ENCODE results near the gene KLC1. TPM values are rescaled to one million over a fixed set of nuclear protein-coding genes. Genes with fewer than 3 reads are reported as not detected.
A peak's percentile ranks its signal among the peaks of the same experiment; 100 is the strongest.
"Not testable (repeated sequence)": the region's sequence is repeated elsewhere in the genome, so short reads cannot be mapped to it uniquely, and the experiment has no call there.

Gene KLC1
- total RNA-seq, 1 donor from 2014 or later = 975 TPM

GRCh38 chr14:103606963-103607668, 21.9 kb upstream of the KLC1 start:
- Mint-ChIP-seq H3K4me3 (ENCODE audit: unreplicated experiment) (peak overlapping the region; percentile 88), H3K9me3 (ENCODE audit: unreplicated experiment) (peaks cover 27% of the 10 kb centered on the region), H3K4me1 (ENCODE audit: low read depth, unreplicated experiment) (peaks cover 28% of the 10 kb centered on the region), H3K27ac (ENCODE audit: unreplicated experiment) (peak overlapping the region; percentile 99), H3K27me3 (ENCODE audit: unreplicated experiment) (peaks cover 20% of the 10 kb centered on the region), H3K36me3 (ENCODE audit: unreplicated experiment) (peaks cover 15% of the 10 kb centered on the region)
- DNase-seq = peak; percentile 72
- TF ChIP-seq, protein P1, sequence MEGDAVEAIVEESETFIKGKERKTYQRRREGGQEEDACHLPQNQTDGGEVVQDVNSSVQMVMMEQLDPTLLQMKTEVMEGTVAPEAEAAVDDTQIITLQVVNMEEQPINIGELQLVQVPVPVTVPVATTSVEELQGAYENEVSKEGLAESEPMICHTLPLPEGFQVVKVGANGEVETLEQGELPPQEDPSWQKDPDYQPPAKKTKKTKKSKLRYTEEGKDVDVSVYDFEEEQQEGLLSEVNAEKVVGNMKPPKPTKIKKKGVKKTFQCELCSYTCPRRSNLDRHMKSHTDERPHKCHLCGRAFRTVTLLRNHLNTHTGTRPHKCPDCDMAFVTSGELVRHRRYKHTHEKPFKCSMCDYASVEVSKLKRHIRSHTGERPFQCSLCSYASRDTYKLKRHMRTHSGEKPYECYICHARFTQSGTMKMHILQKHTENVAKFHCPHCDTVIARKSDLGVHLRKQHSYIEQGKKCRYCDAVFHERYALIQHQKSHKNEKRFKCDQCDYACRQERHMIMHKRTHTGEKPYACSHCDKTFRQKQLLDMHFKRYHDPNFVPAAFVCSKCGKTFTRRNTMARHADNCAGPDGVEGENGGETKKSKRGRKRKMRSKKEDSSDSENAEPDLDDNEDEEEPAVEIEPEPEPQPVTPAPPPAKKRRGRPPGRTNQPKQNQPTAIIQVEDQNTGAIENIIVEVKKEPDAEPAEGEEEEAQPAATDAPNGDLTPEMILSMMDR (IDR thresholded peaks at IDR 0.05; ENCODE audit: partially characterized antibody, unreplicated experiment) = no peak

DNA sequence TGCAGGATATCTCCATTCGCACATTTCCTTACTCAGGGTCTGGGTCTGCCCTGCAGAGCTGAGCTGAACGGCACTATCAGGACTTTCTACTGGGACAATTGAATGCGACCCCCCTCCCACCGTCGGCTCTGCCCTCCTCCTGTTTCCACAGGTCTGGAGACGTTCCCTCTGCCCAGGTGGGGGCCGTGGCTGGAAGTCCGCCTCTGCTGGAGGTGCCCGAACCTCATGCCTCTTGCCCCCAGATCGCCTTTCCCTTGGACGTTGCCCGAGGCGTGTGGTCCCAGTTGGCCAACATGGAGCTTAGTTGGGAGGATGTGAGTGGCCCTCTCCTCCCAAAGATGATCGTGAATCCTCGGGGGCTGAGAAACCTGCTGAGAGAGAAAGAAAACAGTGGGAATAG, 21.2 kb upstream of the KLC1 start:
- peaks cover 28% of the 10 kb centered on the region for H3K9me3 Mint-ChIP-seq (ENCODE audit: unreplicated experiment)
- H3K4me1 Mint-ChIP-seq (ENCODE audit: low read depth, unreplicated experiment) = peaks cover 28% of the 10 kb centered on the region
- H3K27me3 Mint-ChIP-seq (ENCODE audit: unreplicated experiment) = peaks cover 20% of the 10 kb centered on the region
- peaks cover 15% of the 10 kb centered on the region for H3K36me3 Mint-ChIP-seq (ENCODE audit: unreplicated experiment)
- no peak for DNase-seq
- peak overlapping the region; percentile 88 for H3K4me3 Mint-ChIP-seq (ENCODE audit: unreplicated experiment)
- H3K27ac Mint-ChIP-seq (ENCODE audit: unreplicated experiment) = peak overlapping the region; percentile 99
- TF ChIP-seq, protein P1 (IDR thresholded peaks at IDR 0.05; ENCODE audit: partially characterized antibody, unreplicated experiment) = no peak

GRCh38 chr14:103609081-103609480, 19.9 kb upstream of the KLC1 start:
- Mint-ChIP-seq H3K4me1 (ENCODE audit: low read depth, unreplicated experiment) (peaks cover 32% of the 10 kb centered on the region), H3K27me3 (ENCODE audit: unreplicated experiment) (peaks cover 20% of the 10 kb centered on the region), H3K9me3 (ENCODE audit: unreplicated experiment) (peaks cover 31% of the 10 kb centered on the region), H3K4me3 (ENCODE audit: unreplicated experiment) (peak overlapping the region; percentile 59), H3K36me3 (ENCODE audit: unreplicated experiment) (peaks cover 15% of the 10 kb centered on the region), H3K27ac (ENCODE audit: unreplicated experiment) (peak overlapping the region; percentile 59)
- DNase-seq = not testable (repeated sequence)

DNA sequence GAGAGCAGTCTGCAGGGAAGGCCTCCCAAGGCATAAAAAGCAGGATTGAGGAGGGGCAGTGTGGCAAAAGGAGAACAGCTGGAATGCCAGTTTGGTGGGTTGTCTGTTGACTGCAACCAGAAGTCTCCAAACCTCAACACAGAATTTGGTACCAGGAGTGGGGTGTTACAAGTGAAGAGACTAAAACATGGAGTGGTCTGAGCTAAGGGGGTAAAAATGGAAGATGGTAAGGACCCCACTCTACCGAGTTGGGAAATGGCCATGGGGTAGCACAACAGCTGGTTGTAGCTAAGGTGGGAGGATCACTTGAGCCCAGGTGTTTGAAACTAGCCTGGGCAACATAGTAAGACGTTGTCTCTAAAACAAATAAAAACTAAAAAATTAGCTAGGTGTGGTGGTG, 17.8 kb upstream of the KLC1 start:
- Mint-ChIP-seq H3K4me3 (ENCODE audit: unreplicated experiment) (peak overlapping the region; percentile 20), H3K27me3 (ENCODE audit: unreplicated experiment) (peaks cover 20% of the 10 kb centered on the region), H3K27ac (ENCODE audit: unreplicated experiment) (no peak overlapping the region), H3K4me1 (ENCODE audit: low read depth, unreplicated experiment) (peaks cover 25% of the 10 kb centered on the region), H3K36me3 (ENCODE audit: unreplicated experiment) (peaks cover 15% of the 10 kb centered on the region), H3K9me3 (ENCODE audit: unreplicated experiment) (peaks cover 29% of the 10 kb centered on the region)
- TF ChIP-seq, protein P1 (IDR thresholded peaks at IDR 0.05; ENCODE audit: partially characterized antibody, unreplicated experiment) = no peak
- DNase-seq = no peak

DNA sequence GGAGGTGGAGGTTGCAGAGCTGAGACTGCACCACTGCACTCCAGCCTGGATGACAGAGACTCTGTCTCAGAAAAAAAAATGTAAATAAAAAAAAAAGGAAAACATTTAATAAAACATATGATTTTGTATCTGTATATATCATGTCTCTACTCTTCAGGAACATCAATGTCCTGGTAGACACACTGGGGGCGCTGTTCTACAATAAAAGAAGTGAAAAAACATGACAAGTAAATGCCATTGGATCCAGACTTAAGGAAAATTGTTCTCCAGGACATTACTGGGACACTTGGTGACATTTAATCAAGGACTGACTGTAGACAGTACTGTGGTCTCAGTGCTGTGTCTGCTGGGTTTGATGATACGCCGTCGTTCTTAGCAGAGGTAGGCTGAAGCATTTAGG, 15.5 kb upstream of the KLC1 start:
- peaks cover 16% of the 10 kb centered on the region for H3K9me3 Mint-ChIP-seq (ENCODE audit: unreplicated experiment)
- H3K4me3 Mint-ChIP-seq (ENCODE audit: unreplicated experiment) = no peak overlapping the region
- H3K4me1 Mint-ChIP-seq (ENCODE audit: low read depth, unreplicated experiment) = peaks cover 19% of the 10 kb centered on the region
- peak overlapping the region; percentile 8 for H3K27ac Mint-ChIP-seq (ENCODE audit: unreplicated experiment)
- TF ChIP-seq, protein P1 (IDR thresholded peaks at IDR 0.05; ENCODE audit: partially characterized antibody, unreplicated experiment) = no peak
- H3K27me3 Mint-ChIP-seq (ENCODE audit: unreplicated experiment) = peaks cover 8% of the 10 kb centered on the region
- H3K36me3 Mint-ChIP-seq (ENCODE audit: unreplicated experiment) = peaks cover 15% of the 10 kb centered on the region
- no peak for DNase-seq

All from glutamatergic neuron (in vitro differentiated cells).